Activated CD4-positive, alpha-beta T cell treated with anti-CD3 and anti-CD28 coated beads, Interleukin-2, Interleukin-4, amounts not matched to agents 100 ng/mL and 50 ng/mL, durations not matched to agents 16 hours and 8 hours (primary cell): ENCODE data around the gene FOXL2NB.

Experiments used
- DNase-seq: peaks from one replicate; pipeline ENCODE4 v3.0.0-alpha.2; 2020; ENCODE audit warnings: low spot score

Gene FOXL2NB

GRCh38 chr3:138933068-138933668 lies 13.8 kb upstream of the FOXL2NB start:
- DNase-seq, result no peak

DNA sequence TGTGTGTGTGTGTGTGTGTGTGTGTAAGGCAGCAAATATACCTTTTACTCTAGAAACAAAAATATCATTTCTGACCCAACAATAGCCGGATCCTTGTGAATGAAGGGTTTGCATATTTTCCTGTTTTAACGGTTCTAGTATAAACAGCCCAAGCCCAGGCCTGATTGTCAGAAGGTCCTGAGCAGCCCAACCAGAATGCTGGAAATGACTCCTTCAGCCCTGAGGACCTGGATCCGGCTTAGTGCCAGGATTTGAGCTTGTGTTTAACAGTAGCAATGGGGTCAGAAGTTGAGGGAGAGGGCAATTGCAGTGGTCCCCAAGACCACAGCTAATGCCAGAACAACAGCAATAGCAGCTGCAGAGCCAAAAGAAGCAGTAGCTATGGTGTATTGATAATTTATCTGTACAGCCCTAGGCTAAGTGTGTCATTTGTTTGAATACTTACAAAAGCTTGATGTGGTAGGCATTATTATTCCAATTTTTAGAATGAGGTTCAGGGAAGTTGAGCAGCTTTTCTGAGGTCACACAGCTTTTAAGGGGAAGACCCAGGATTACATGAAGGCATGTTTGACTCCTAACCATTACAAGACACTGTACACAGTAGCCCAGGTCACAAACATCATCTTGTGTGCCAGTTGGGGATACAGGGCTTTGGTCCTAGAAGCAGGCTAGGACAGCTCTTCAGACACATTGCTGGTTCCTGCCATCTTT lies 12.9 kb upstream of the FOXL2NB start:
- DNase-seq, result no peak

DNA sequence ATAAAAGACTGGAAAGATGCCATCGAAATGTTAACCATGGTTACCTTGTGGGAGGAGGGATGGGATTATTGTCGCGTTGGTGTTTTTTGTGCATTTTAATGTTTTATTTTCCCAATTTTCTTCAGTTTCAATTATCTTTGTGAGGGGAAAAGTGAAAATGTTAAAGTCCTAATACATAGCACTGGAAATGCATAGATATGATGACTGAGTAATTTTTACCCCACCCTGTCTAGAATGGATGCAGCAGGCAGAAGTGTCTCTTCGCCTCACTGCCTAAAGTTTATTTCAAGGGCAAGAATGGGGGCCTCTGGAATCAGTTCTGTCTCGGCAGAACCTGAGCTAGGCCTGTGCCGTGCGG lies 11.5 kb upstream of the FOXL2NB start:
- DNase-seq, result no peak

- DNase-seq, result peak; percentile 67
Measured at GRCh38 chr3:138935863-138936740, 10.9 kb upstream of the FOXL2NB start.

- DNase-seq, result no peak
Measured at GRCh38 chr3:138936741-138937689, 10.0 kb upstream of the FOXL2NB start.

GRCh38 chr3:138937690-138938055 lies 9.3 kb upstream of the FOXL2NB start:
- no peak for DNase-seq

GRCh38 chr3:138938056-138938876 lies 8.8 kb upstream of the FOXL2NB start:
- no peak for DNase-seq

- DNase-seq, result no peak
Measured at GRCh38 chr3:138938877-138939560, 8.0 kb upstream of the FOXL2NB start.

DNA sequence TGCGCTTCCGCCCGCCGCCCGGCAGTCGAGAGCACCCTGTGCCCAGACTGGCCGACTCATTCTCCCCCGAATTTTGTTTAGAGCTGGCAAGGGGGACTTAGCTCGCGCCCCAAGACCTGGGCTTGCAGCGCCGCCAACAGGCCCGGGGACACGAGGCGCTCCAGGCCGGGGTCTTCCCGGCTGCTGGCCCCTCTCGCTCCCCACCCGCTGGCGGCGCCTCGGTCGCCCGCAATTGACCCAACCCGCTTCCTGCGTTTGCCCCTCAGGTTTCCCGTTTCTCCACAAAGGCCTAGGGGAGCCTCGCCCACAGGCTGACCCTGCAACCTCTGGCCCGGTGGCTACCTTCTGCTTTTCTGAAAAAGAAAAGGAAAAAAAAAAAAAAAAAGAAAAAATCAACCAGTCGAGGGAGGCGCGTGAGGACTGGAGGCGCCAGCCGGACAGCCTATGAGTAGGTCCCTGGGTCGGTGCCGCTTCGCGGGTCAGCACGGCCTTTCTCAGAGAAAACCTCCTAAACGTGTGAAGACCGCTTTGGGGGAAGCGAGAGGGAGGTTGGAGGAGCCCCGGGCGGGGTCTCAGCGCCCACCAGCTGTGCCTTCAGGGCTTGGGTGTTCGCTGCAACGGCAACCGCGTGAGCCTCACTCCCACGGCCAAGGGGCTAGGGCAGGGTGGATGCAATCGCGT lies 7.3 kb upstream of the FOXL2NB start:
- DNase-seq, result no peak

DNA sequence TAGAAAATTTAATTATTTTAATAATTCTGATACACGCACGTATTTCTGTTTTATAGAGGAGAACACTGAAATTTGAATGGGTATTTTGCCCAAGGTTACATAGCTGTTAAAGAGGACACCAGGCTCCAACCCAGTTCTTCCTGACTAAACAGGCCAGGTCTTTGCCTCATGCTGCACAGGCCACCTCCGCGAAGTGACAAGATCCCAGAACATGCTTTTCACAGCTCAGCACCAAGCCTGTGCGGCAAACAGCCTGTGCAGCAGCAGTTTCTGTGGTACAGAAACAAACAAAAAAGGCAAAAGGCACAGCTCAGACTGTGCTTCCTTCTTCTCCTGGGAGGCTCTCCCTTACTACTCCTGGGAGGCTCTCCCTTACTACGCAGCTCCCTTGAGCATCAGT lies 6.6 kb upstream of the FOXL2NB start:
- no peak for DNase-seq

DNA sequence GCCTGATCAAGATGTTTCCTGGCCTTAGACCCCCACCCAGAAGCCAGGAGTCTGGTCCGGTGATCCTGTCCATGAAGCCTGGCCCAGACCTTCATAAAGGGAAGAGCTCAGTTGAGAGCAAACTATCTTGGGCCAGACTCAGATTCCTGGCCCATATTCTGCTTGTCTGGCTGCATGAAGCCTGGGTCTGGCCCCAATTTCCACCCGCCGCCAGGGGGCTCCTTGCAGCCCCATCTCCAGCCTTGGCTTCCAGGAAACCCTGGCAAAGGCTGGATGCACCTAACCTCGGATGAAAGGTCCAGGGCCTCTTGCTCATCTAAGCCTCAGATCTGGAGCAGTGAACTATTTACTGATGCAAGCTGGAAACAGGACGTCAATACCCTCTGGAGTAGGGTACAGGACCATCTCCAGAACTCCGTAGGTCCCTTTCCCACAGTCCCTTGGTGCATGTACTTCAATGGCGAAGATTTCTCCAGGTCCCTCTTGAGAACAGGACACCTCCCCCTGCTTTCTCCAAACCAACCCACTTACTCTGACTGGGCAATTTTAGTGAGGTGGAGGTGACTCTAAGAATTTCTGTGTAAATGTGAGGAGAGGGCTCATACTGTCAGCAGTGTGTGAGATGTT lies 5.6 kb upstream of the FOXL2NB start:
- DNase-seq, result no peak

DNA sequence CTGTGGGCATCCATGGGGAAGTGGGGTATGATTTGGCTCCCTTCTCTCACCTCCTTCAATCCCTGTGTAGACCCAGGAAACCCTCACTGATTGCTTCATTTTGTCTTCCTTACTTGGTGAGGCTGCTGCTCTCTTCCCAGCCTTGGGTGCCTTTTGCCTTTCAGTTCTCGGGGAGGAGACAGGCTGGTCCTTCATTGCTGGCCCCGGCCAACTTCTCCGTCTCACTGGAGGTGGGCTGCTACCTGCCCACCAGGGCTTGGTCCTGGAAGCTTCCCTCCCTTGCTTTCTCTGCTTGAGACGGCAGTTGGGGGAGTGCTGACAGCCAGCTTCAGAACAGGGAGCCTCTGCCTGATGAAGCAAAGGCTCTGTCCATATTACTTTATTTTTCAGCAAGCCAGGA lies 4.7 kb upstream of the FOXL2NB start:
- DNase-seq, result no peak

DNA sequence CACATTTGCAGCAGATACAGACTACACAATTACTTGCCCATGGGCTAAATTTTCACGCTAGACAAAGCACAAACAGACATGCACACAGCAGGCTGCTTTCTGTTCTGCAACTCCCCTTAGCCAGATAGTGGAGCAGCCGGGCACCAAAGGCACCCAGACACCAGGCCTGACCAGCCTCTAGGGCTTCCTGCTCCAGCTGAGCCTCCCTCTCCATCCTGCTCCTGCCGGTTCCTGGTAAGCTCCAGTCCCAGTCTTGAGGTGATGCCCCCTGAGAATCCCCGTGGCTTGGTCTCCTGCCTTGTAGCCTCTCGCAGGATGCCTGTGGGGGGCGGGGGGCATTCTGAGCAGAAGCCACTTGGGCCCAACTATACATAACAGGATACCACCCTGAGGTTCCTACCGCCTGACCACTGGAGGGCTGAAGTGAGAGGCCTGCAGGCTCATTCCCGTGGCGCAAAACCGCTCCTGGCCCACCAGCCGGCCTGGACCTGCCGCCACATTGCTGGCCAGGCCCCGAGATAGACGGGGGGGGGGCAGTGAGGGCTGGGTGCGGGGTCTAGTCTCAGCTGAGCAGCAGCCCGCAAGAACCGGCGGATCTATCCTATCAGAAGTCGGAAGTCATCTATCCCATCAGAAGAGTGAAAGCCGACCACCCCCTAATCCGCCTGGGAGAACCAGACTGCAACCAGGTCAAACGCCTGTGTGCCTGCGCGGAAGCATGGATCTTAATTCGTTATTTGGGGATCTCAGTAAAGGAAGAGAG lies 4.0 kb upstream of the FOXL2NB start:
- no peak for DNase-seq

GRCh38 chr3:138943724-138944653 lies 3.0 kb upstream of the FOXL2NB start:
- DNase-seq, result no peak

DNA sequence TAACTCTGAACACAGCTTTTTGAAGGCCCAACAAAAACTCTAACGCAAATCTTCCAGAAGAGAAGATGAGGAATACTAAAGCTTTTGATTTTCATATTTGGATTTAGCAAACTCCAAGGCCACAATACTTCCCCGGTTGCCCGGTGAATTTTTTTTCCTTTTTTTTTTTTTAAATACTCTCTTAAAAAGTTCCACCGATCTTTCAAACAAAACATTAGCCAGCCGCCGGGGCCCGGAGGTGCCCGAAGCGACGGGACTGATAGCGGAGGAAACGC lies 2.4 kb upstream of the FOXL2NB start:
- DNase-seq, result no peak

GRCh38 chr3:138944929-138945708 lies 1.9 kb upstream of the FOXL2NB start:
- no peak for DNase-seq
